HTERT RPE-1 (cell line): ENCODE measurements around the gene NINJ2.

Experiments used
- in situ Hi-C: fragments of 300-500 bp; cut with MboI; formaldehyde crosslinking; loops from 4 replicates; pipeline ENCODE4 v1.14.3; 2020; ENCODE audit warnings: low sequenced_read_pairs

The NINJ2 gene

GRCh38 chr12:553216-554000, 109.8 kb downstream of the NINJ2 start:
- in situ Hi-C loops: no loop called here

- in situ Hi-C loops: no loop called here
Measured at GRCh38 chr12:552466-552865, 110.8 kb downstream of the NINJ2 start.

GRCh38 chr12:550473-551260, 112.6 kb downstream of the NINJ2 start:
- in situ Hi-C loops: no loop called here

- in situ Hi-C loops: no loop called here
Measured at GRCh38 chr12:549476-550082, 113.7 kb downstream of the NINJ2 start.

- in situ Hi-C loops: no loop called here
Measured at GRCh38 chr12:547883-548470, 115.3 kb downstream of the NINJ2 start.

- in situ Hi-C loops: no loop called here
Measured at GRCh38 chr12:546920-547845, 116.1 kb downstream of the NINJ2 start.

GRCh38 chr12:546265-546919, 116.9 kb downstream of the NINJ2 start:
- in situ Hi-C loops: no loop called here

- in situ Hi-C loops: no loop called here
Measured at GRCh38 chr12:545835-546234, 117.4 kb downstream of the NINJ2 start.

- in situ Hi-C loops: no loop called here
Measured at GRCh38 chr12:544941-545635, 118.2 kb downstream of the NINJ2 start.

GRCh38 chr12:544142-544541, 119.1 kb downstream of the NINJ2 start:
- in situ Hi-C loops: no loop called here

- in situ Hi-C loops: no loop called here
Measured at GRCh38 chr12:543114-543451, 120.2 kb downstream of the NINJ2 start.

GRCh38 chr12:542395-543113, 120.7 kb downstream of the NINJ2 start:
- in situ Hi-C loops: no loop called here

GRCh38 chr12:541676-542324, 121.4 kb downstream of the NINJ2 start:
- in situ Hi-C loops: no loop called here

- in situ Hi-C loops: no loop called here
Measured at GRCh38 chr12:539540-540310, 123.5 kb downstream of the NINJ2 start.

- in situ Hi-C loops: no loop called here
Measured at GRCh38 chr12:538731-539539, 124.3 kb downstream of the NINJ2 start.

- in situ Hi-C loops: no loop called here
Measured at GRCh38 chr12:537772-538171, 125.5 kb downstream of the NINJ2 start.
